GM20431 (cell line): ENCODE data around the gene FKBP10.

Experiments used
- in situ Hi-C: fragments of 300-500 bp; cut with MseI, MboI; formaldehyde crosslinking; loops from one replicate; pipeline ENCODE4 v1.15.0; 2020; ENCODE audit warnings: low sequenced_read_pairs; ENCODE audit not compliant: unreplicated experiment

The FKBP10 gene

DNA sequence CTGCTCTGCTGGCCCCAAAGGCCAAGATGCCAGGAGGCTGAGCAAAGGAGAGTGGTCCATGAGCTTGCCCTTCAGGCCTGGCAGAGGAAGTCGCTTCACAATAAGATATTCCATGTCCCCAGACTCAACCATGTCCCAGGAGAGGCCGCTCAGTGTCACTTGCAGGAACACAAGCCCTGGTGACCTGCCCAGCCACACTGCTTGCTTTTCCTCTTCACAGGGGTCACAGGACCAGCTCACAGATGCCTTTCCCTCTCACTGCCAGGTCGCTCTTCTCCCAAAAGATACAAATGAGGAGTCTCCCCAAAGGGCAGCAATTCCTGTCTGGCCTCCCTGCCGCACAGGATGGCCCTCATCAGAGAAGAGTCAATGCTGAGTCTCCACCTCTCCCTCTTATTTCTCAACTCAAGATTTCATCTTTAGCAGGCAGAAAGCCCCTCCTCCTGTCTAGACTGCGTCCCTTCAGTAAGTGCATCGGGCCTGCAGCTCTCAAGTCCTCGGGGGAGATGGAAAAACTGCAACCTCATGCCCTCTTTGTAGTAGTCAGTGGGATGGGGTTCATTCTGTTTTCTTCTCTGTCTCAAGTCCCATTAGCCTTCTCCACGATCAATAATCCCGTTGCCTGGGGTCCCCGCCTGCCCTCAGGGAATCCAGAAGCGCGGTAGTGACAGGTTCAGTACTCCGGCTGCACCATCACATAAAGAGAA lies 31.2 kb upstream of the FKBP10 start:
- in situ Hi-C loops, result no loop called here

DNA sequence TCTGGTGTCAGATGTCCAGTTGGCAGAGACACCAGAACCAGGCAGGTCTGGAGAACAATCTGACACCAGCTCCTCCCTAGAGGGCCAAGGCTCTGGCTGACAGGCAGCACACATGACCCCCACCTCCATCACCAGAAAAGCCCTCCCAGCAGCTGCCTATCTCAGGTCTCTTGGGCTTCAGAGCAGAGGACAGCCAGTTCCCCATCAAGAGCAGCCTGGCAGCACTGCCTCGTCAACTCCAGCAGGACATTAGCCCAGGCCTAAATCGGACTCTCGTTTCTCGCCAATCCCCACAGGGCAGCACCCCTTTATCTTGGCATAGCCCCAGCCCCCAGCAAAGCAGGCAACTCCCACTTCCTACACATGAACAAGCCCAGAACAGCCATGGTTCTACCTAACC lies 30.7 kb upstream of the FKBP10 start:
- in situ Hi-C loops, result no loop called here

DNA sequence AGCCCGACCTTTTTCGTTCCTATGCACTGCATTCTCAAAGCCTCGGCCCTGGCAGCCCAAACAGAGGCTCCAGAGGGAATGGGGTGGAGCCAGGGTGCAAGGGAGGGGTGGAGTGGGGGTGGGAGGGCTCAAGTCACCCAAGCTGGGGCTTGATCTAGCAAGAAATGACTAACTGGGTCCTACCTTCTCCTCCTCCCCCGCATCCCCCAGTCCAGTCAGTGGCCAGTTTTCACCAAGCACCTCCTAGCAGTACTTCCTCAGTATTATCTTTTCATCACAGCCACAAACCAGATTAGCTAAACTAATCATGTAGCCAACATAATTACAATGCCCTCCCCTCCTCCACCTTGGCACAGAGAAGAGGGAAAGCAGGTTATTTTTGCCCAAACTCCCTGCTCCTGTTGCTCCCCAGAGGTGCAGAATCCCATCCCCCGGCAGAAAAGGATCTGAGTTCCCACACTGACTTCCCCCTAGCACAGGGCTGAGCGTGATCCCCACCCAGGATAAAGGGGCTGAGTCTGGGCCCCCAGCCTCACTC lies 28.5 kb upstream of the FKBP10 start:
- in situ Hi-C loops, result no loop called here

DNA sequence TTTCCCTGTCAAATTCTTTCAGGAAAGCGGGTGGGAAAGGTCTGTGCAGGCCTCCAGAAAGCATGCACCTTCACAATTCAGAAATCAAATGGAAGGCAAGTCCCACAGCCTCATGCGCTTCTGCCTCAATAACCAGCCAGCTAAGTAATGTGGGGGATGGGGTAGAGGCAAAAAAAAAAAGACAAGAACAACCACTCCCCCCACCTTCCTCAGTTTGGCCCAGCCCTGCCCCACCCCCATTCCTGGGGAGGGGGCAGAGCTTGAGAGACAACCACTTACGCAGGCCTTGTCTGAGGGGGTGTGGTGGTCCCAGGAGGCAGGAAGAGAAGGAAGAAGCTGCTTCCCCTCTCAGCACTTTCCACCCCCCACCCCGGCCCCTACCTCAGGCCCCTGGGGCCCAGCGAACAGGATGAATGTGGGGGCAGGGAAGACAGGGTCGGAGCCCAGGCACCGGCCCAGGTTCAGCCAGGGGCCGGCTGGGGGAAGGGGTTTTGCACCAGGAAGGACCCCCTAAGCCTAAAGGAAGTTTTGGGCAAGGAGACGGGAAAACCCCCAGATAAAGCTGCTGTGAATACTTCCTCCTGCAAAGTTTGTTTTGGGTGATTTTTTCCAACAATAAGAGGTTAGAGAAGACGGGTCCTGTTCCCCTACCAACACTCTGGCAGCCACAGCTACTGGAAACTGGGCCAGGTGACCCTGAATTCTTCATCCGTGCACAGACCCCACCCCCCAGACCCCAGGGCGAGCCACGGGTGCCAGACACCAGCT lies 27.5 kb upstream of the FKBP10 start:
- in situ Hi-C loops, result no loop called here

DNA sequence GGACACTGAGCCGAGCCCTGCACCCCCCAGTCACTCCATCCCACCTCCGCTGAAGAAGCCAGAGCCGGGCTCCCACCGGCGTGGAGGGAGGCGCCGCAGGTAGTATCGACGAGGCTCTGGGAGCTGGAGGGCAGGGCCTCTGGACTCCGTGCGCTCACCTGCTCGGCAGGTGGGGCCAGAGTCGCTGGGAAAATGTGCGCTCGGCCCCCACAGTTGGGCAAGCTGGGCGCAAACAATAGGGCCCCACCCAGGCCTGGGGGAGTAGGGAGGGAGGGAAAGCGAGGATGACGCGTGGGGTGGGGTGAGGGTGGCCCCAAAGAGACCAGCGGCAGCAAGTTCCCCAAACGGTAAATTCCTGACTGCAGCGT lies 27.0 kb upstream of the FKBP10 start:
- in situ Hi-C loops, result no loop called here

DNA sequence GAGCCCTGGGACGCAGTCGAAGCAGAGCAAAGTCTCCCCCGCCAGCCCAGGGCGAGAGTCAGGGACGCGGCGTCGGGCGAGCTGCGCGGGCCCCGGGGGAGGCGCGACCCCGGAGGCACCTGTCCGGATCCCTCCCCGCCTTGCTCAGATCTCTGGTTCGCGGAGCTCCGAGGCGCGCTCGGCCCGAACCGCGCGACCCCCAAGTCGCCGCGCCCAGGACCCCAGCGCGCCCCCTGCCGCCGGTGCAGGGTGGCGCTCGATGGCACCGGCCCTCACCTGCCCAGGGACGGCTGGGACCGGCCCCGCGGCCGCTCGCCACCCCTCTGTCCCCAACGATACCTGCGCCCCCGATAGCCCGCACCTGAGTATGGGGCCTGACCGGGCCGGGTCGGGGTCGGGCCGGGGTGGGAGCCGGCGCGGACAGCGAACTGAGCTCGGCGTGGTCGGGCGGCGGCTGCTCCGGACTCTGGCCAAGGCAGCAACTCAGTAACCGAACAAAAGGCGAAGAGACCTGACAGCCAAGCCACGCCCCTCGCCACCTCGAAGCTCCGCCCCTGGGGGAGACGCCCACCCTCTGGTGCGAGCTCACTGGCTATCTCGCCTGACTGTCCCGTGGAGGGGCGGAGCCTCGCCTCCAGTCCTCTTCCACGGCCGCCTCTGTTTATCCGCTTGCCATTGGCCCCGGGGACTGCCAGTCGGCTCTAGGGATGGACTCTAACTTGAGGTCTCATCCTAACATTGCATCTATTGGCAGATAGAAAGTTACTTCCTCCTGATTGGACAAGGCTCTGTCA lies 26.4 kb upstream of the FKBP10 start, which contains the start of gene JUP:
JUP (minus strand) TSS at position 485 of the 794 bp plus-strand sequence. CDS start 14,857 bp downstream, outside the sequence.
- in situ Hi-C loops, result no loop called here

DNA sequence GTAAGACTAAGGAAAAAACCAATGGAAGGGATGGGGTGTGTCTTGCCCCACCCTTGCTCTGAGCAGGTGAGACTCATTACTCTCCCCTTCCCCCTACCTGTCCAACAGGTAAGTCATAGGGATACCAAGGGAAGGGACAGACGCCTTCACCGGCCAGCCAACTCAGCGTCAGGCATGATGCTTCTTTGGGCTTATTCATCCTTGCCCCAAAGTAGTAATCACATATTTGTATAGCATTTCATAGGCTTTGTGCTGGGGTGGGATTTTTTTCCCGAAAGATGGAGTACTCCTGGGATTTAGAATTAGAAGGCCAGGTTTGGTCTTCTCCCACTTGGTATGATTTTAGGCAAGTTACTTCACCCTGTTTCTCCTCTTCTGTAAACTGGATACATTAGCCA lies 25.8 kb upstream of the FKBP10 start:
- in situ Hi-C loops, result no loop called here

DNA sequence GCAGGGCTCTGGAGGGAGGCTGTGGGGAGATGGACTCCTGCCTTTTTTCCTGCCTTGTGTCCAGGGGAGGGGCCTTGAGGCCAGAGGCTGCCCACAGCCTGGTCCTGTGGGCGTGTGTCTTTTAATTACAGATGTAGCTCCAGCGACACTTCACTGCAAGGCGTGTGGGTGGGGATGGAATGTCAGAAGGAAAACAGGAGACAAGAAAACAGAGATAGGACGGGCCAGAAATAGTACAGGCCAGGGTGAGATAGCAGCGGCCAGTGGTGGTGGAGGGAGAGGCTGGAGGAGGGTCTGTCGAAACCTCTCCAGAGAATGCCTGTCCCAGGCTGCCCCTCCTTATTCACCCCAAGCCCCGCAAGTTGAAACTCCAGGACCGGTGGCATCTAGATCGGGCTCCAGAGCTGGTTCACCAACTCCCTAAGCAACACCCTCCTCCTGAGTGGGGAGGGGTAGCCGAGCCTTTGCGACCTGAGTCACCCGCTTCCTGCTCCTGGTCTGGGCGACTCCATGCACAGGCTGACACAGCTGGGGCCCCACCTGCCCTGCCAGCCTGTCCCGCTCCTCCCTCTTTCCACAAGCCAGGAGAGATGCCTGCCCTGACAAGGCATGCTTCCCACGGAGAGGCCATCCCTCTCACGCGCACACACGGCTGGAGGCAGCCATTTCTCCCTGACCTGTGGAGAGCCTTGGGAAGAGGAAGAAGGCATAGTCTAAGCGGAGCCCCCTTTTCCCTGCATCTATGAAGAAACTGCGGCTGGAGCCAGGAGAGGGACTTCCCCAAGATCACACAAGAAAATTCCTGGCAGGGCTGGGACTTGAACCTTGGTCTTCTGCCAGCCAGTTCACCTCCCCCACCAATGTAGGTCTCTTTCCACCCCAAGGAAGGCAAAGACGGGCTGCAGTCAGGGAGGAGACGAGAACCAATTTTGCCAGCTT lies 19.7 kb upstream of the FKBP10 start:
- in situ Hi-C loops, result no loop called here

DNA sequence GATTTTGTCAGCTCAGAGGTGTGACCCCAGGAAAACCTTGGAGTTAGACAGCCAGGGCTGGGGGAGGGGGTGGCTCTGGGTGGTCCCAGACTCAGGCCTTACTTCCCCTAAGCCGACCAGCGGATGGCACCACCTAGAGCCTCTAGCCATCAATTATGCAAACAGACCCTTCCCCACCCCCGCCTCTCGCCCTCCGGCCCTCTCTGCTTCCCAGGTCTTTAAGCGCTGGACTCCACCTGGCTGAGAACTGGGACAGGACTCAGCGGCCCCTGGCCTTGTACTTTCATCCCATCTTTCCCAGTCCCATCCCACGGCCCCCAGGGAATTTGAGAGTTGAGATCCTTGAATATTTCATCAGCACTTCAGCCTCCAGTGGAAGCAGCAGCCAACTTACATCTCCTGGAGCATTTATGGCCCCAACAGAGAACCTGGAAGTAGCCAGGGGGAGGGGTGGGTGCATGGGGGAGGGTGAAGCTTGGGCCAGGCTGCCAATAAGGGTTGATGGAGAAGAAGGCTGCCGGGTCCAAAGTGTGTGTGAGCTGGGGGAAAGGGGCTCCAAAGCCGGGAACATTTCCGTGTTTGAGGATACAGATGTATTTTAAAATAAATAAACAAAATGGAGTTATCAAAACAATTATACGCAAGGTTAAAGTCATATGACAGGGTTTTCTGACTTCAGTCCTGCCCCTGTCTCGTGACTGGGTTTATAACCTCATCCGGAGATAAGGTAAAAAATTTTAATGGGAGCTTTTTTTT lies 18.8 kb upstream of the FKBP10 start:
- in situ Hi-C loops, result no loop called here

DNA sequence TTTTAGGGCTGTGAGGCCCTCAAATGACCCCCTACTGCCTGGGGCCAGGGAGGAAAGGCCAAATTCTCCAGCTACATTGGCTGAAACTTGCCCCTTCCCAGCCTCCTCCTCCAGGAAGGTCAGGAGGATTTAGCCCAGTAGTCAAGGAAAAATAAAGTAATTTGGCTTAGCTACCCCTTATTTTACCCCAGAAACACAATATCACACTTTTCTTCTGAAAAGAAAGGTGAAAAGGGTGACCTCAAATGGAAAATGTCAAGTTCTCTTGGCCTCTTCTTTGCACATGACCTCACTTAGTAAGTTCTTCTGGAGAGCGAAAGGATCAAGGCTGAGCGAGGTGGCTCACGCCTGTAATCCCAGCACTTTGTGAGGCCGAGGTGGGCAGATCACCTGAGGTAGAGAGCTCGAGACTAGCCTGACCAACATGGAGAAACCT lies 18.2 kb upstream of the FKBP10 start:
- in situ Hi-C loops, result no loop called here

DNA sequence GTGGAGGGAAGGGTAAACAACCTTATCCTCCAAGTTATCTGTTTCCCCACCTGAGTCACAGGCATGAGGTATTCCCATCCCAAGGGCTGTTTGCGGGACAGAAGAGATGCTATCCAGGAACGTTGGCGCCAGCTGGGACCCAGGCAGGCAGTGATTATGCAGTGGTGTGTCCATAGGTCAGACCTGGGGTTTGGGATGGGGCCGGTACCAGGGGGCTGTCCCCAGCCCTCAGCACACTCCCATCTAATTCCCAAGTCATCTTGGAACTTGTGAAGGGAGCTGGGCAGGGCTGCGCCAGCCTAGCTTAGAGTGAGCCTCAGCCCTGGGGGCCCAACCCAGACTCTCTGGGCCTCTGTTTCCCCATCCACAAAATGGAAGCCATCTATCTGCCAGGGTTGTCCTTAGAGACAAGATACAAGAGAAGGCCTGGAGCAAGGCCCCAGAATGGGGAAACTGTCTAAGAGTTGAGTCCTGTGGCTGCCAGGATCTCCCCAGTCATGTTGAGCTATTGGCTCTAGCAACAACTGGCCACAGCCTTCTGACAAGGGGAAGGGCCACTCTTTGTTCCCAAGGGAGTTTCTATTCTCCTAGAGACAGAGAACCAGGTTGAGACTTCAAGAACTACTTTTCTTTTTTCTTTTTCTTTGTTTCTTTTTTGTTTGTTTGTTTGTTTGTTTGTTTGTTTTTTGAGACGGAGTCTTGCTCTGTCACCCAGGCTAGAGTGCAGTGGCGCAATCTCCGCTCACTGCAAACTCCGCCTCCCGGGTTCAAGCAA lies 16.5 kb upstream of the FKBP10 start:
- in situ Hi-C loops, result no loop called here

DNA sequence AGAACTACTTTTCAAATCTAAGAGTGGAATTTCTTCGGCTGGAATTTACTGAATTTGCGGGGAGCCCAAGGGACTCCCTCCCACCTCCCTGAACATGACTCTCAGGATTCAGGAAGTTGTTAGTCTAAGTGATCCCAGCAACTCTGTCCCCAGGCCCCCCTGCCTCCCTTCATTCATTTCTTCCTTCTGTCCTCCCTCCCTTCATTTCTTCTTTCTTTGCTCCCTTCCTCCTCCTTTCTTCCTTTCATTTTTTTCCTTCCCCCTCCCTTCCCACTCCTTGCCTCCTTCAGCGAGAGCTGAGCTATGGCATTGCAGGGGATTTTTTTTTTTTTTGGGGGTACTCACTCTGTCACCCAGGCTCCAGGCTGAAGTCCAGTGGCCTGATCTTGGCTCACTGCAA lies 15.4 kb upstream of the FKBP10 start:
- in situ Hi-C loops, result no loop called here

DNA sequence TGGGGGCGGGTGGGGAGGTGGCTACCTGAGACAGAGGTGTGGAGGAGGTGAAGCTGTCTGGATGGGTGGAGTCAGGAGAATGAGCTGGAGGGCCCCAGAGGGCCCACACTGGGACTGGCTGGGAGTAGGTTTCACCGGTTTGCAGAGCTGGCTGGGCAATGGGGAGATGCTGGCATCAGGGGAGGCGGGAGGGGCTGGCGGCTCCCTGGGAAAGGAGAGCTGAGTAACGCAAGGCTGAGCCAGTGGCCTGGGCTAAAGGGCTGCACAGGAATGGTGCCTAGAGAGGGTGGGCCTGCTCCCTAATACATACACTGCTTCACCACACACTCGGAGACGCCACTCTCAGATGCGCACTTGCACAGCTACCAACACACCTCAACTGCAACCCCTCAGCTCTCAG lies 13.4 kb upstream of the FKBP10 start:
- in situ Hi-C loops, result no loop called here

DNA sequence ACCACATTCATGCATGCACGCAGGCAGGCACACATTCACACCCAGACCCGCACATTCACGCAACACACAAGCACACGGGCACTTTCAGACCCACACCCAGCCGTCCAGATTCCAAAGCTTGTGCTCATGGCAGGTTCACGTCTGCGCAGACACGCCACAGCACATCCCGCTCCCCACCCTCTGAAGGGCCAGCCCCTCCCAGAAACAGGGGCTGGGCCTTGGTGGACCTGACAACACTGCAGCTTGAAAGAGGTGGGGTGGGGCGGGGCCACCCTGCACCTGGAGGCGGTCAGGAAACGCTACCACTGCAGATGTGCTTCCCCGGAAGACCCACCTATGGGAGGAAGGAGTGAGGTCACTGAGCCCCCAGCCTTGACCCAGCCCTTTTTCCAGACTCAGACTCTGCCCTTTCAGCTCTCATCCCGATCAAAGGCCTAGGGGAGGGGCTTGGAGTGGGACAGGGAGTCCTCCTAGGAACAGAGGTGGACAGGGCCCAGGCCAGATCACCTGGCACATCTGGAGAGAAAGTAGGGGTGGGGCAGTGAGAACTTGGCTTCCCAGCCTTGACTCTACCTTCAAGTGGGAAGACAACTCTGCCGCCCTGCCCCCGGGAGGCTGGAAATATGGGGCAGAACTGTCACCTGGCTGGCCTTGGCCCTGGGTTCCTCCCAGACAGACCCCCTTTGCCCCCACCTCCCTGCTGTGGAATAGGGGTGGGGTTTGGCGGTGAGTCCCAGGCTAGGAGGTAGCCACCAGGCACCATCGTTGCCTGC lies 12.0 kb upstream of the FKBP10 start:
- in situ Hi-C loops, result loop anchor here (10.0 kb wide), 1 partner anchor 66 kb away; the partner anchor contains the start of gene HAP1

DNA sequence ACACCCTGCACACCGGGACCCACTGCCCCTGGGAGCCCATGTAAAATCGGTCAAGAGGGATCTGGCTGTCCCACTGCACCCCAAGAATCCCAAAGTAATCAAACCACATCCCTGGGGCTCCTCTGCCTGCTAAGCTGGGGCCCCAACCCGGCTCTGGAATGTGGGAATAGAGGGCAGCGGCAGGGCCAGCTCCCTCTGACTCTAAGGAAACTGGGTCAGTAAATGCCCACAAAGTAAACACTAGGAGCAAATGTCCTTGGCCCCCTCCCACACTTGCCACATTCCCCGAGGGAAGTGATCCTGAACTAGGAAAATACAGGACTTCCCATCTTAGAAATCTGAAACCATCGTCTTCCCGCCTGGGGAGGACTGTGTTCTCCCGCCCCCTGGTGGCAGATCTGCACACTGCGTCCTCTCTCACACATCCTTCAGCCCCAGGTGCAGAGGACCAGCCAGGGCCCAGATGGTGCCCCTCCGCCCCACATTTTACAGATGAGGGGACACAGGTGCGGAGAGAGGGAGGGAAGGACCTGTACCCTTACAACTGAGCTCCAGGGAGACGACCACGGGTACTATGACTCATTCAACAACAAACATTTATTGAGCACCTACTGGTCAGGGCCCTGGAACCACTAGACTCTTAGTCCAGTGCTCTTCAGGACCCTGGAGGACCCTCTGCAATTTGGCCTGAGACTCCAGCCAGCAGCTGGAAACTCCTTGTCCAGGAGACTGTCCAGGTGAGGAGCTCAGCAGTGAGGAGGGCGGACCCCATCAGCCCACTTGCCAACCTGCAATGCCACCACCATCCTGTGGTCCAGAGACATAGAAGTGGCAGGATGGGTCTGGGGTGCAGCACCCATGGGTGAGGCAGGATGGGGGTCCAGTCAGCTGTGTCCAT lies 11.2 kb upstream of the FKBP10 start:
- in situ Hi-C loops, result loop anchor here (10.0 kb wide), 1 partner anchor 67 kb away; the partner anchor contains the start of gene HAP1
